Left ventricle myocardium inferior (tissue), 1 donor: ENCODE results near the gene PPDPF. TPM values are rescaled to one million over a fixed set of nuclear protein-coding genes. Genes with fewer than 3 reads are reported as not detected.
"Not testable (repeated sequence)": the region's sequence is repeated elsewhere in the genome, so short reads cannot be mapped to it uniquely, and the experiment has no call there.

Source experiments
- DNase-seq: peaks from one replicate; pipeline ENCODE4 v3.0.0-alpha.2; 2020
- H3K27ac ChIP-seq: fragments of 200-600 bp; replicated peaks from 2 replicates; pipeline ENCODE4 v1.8.0; 2021
- H3K27me3 ChIP-seq: fragments of 200-600 bp; 2 replicates; pipeline ENCODE4 v1.8.0; 2021; ENCODE audit warnings: low read depth
- H3K36me3 ChIP-seq: fragments of 200-600 bp; 2 replicates; pipeline ENCODE4 v1.8.0; 2021
- H3K4me1 ChIP-seq: fragments of 200-600 bp; 2 replicates; pipeline ENCODE4 v1.8.0; 2021
- H3K4me3 ChIP-seq: fragments of 200-600 bp; 2 replicates; pipeline ENCODE4 v1.8.0; 2021; ENCODE audit warnings: mild to moderate bottlenecking, moderate library complexity
- H3K9me3 ChIP-seq: fragments of 200-600 bp; replicated peaks from 2 replicates; pipeline ENCODE4 v1.8.0; 2021
- intact Hi-C: fragments of 100-400 bp; cut with micrococcal nuclease; formaldehyde crosslinking; loops from one replicate; pipeline ENCODE4 v1.11.0; 2022
- total RNA-seq: library from RNA; stranded (reverse); fragmentation: NEBNext Ultra II Directional; extraction: Animal tissue kit (Norgen Biotek cat#: 25700); gene quantifications from one replicate; pipeline ENCODE4 v1.2.1, GENCODE V29; 2021
- TF ChIP-seq, protein P1 (sequence below): fragments of 200-600 bp; IDR thresholded peaks from 2 replicates; pipeline ENCODE4 v1.8.0; 2021; ENCODE audit warnings: antibody characterized with exemption, mild to moderate bottlenecking, borderline replicate concordance
- donor health status: DM: no; HTN: yes; CAD: no; lungs with severe emphysema.

Gene PPDPF
- total RNA-seq, 1 donor from 2014 or later: 371 TPM

DNA sequence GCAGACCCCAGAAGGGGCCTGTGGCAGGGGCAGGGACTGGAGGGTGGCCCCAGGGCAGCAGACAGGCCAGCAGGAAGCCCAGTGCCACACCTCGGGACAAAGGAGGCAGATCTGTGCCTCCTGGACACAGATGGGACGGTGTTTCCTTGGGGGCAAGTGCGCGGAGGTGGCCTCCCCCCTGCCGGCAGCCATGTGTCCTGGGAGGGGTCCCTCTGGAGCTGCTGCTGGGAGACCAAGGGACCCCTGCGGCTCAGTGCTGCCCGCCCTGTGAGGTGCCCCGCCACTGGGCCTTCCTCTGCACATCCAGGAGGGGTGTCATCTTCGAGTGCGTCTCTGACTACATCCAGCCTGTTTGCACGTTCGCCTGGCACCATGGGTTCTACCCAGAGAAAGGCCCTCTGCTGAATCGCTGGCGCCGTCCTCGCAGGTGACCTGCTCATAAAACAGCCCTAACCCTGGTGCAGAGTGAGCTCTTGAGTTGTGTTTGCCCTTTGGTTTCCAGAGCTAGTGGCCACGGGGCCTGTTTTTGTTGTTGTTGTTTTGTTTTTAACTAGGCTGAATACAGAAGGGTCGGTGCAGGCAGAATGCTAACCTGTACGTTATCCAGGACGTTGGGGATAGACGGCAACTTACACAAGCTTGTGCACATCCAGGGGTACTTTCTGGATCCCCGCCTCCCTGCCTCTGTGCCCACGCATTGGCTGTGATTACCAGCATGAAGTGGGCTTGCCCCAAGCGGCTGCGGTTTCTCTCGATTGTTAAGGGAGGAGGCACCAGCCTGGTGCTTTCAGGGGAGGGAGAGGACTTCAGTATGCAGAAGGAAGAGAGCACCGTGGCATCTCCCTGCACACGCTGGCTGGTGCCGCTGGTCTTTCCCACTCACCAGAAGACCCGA, 46.8 kb upstream of the PPDPF start:
- DNase-seq: no peak
- TF ChIP-seq, protein P1, sequence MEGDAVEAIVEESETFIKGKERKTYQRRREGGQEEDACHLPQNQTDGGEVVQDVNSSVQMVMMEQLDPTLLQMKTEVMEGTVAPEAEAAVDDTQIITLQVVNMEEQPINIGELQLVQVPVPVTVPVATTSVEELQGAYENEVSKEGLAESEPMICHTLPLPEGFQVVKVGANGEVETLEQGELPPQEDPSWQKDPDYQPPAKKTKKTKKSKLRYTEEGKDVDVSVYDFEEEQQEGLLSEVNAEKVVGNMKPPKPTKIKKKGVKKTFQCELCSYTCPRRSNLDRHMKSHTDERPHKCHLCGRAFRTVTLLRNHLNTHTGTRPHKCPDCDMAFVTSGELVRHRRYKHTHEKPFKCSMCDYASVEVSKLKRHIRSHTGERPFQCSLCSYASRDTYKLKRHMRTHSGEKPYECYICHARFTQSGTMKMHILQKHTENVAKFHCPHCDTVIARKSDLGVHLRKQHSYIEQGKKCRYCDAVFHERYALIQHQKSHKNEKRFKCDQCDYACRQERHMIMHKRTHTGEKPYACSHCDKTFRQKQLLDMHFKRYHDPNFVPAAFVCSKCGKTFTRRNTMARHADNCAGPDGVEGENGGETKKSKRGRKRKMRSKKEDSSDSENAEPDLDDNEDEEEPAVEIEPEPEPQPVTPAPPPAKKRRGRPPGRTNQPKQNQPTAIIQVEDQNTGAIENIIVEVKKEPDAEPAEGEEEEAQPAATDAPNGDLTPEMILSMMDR: no peak
- peaks cover 12% of the 10 kb centered on the region for H3K4me1 ChIP-seq
- peaks cover 96% of the 10 kb centered on the region for H3K27me3 ChIP-seq
- no peaks in the 10 kb centered on the region for H3K9me3 ChIP-seq
- H3K4me3 ChIP-seq: no peak overlapping the region
- intact Hi-C loops: no loop called here
- no peaks in the 10 kb centered on the region for H3K36me3 ChIP-seq
- H3K27ac ChIP-seq: no peak overlapping the region

DNA sequence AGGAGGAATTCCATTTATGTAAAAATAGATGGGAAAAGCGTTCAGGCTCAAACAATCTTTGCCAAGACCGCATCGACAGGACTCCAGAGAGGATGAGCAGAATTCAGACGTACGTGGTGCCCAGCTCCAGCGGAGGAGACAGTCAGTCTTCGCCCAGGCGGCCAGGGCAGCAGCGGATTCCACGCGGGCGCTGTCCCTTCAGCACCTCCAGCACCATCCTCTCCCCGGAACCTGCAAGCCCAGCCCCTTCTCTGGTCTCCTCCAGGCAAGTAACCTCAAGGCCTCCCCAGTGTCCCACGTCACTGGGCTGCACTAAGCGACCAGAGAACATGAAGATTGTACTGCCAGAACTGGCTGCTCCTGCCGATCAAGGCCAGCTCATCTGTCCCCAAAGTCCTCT, 45.4 kb upstream of the PPDPF start:
- Histone ChIP-seq H3K36me3 (no peaks in the 10 kb centered on the region), H3K27ac (no peak overlapping the region), H3K9me3 (no peaks in the 10 kb centered on the region), H3K4me3 (no peak overlapping the region), H3K27me3 (peaks cover 96% of the 10 kb centered on the region), H3K4me1 (peaks cover 12% of the 10 kb centered on the region)
- intact Hi-C loops: no loop called here
- TF ChIP-seq, protein P1: no peak
- DNase-seq: no peak

DNA sequence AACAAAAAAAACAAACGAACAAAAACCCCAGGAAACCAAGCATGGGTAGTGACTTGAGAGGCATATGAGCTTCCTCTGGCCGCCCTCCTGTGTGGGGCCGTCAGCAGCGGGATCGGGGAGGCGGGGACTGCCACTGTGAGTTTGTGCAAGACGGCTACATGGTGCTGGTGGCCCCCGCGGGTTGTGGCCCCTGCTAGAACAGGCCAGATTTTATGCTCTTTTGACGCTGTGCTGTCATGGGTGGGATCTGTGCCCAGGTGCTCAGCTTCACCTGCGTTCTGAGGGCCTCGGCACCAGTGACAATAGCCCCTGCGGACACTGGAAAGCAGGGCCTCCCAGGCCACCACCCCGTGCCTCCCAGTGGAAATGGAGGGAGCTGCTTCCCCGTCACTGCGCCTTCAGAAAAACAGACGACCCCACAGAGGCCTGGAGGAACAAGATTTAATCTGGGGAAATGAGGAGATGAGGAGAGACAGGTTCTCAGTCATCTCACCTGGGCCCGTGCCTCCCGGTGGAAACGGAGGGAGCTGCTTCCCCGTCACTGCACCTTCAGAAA, 43.4 kb upstream of the PPDPF start:
- DNase-seq: no peak
- TF ChIP-seq, protein P1: no peak
- peaks cover 4% of the 10 kb centered on the region for H3K4me1 ChIP-seq
- intact Hi-C loops: no loop called here
- H3K9me3 ChIP-seq: no peaks in the 10 kb centered on the region
- H3K27me3 ChIP-seq: peaks cover 96% of the 10 kb centered on the region
- no peak overlapping the region for H3K27ac ChIP-seq
- H3K36me3 ChIP-seq: no peaks in the 10 kb centered on the region
- no peak overlapping the region for H3K4me3 ChIP-seq

DNA sequence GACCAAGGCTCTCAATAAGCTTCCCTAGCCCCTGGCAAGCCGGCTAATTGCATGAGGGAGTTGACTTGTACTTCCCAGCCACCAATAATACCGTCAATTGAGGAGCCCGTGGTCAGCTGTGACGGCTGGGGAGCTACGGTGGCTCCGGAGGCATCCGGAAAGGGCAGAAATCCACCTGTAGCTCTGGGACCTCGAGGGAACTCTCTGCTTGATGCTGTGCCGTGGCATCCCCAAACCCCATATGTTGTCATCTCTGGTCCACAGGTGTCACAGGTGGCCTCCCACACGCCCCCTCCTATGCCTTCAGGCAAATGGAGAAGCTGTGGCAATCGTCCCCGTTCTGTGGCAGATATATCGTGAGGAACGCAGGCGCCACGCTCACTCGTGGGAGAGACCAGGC, 42.6 kb upstream of the PPDPF start:
- no peak overlapping the region for H3K27ac ChIP-seq
- TF ChIP-seq, protein P1: no peak
- intact Hi-C loops: no loop called here
- no peak overlapping the region for H3K4me3 ChIP-seq
- peaks cover 99% of the 10 kb centered on the region for H3K27me3 ChIP-seq
- no peak for DNase-seq
- H3K4me1 ChIP-seq: peaks cover 10% of the 10 kb centered on the region
- no peaks in the 10 kb centered on the region for H3K36me3 ChIP-seq
- H3K9me3 ChIP-seq: no peaks in the 10 kb centered on the region

DNA sequence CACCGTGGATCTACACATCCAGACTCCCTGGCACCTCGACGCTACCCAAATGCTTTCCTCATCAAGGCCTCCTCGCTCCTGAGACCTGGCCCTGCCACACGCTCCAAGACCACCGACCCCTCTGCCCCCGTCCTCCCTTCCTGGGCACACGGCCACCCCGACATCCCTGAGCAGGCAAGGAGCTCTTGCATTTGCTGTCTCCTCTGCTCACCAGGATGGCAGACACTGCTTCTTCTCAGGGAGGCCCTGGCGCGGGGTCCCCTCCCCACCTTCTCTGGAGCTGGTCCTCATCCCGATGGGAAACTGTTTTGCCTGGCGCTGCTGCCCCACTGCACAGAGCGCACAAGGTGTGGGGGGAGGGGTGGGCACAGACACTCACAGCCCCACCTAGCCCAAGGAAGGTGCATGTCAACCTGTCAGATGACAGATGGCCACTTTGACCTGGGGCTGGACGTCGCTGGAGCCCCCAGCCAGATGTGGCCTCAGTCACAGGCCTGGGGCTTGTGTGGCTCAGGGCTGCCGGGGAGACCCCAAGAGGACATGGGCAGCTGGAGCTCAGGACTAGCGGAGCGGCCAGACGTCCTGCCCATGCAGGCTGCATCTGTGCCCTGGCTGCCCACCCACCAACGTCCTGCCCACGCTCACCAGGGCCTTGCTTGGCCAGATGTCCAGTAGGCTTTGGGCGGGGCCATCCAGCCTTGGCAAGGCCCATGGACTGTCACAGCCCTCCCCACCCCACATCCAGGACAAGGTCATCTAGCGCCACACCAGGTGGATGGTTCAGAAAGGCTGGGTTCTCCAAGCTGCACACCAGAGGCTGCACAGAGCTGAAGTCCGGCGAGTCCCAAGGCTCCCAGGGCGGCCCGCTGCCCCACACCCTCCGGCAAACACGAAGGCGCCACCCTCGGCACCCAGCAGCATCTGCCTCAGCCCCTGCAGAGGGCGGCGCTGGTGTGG, 41.9 kb upstream of the PPDPF start:
- H3K27ac ChIP-seq: no peak overlapping the region
- intact Hi-C loops: no loop called here
- no peaks in the 10 kb centered on the region for H3K36me3 ChIP-seq
- no peak for DNase-seq
- peaks cover 98% of the 10 kb centered on the region for H3K27me3 ChIP-seq
- H3K4me3 ChIP-seq: no peak overlapping the region
- peaks cover 17% of the 10 kb centered on the region for H3K4me1 ChIP-seq
- no peaks in the 10 kb centered on the region for H3K9me3 ChIP-seq
- TF ChIP-seq, protein P1: no peak

DNA sequence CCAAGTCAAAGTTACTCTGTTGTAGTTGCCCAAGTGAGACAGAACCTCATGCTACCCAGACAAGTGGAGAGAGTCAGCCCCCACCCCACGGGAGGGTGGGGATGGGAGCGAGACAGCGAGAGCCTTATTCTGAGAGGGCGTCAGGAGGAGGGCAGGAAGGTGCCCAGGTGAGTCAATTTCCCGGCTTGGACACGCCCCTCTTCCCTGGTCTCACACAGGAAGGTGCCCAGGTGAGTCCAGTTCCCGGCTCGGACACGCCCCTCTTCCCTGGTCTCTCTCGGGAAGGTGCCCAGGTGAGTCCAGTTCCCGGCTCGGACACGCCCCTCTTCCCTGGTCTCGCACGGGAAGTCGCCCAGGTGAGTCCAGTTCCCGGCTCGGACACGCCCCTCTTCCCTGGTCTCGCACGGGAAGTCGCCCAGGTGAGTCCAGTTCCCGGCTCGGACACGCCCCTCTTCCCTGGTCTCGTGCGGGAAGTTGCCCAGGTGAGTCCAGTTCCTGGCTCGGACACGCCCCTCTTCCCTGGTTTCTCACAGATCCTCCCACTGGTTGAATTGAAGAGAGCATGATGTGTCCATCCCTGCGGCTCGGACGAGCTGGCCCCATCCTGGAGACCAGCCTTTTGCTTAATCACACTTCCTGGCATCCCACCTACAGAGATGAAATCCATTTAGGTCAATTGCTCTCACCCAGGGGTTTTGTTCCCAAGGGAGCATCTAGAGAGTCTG, 40.7 kb upstream of the PPDPF start:
- H3K36me3 ChIP-seq, intact Hi-C loops, H3K27ac ChIP-seq, H3K9me3 ChIP-seq, H3K4me3 ChIP-seq, DNase-seq: not testable (repeated sequence)
- H3K27me3 ChIP-seq: peaks cover 98% of the 10 kb centered on the region
- peaks cover 28% of the 10 kb centered on the region for H3K4me1 ChIP-seq
